PFSK-1 (cell line): ENCODE data around the gene TOE1.

Experiments used
- FOXP2 ChIP-seq: optimal IDR thresholded peaks from 2 replicates; pipeline ENCODE3; 2011; ENCODE audit warnings: borderline replicate concordance, control low read depth, inconsistent platforms; ENCODE audit not compliant: insufficient read depth; ENCODE audit errors: extremely low read length, extremely low read depth
- POLR2AphosphoS5 ChIP-seq: IDR thresholded peaks from 2 replicates; pipeline ENCODE4 v1.6.1; 2012; ENCODE audit warnings: low read depth, mild to moderate bottlenecking, control low read depth, low read length, moderate library complexity
- SIN3A ChIP-seq: IDR thresholded peaks from 2 replicates; pipeline ENCODE4 v1.6.1; 2012; ENCODE audit warnings: mild to moderate bottlenecking, low read length, moderate library complexity, borderline replicate concordance; ENCODE audit not compliant: insufficient read depth
- TAF1 ChIP-seq: IDR thresholded peaks from 2 replicates; pipeline ENCODE4 v1.6.1; 2012; ENCODE audit warnings: low read length, control low read depth, borderline replicate concordance; ENCODE audit not compliant: insufficient read depth
- TF ChIP-seq, protein P1 (sequence below), 2 experiments: IDR thresholded peaks; 2 replicates each; pipeline versions ENCODE4 v1.6.1 to v1.8.0; 2011 to 2012; ENCODE audit warnings: low read depth in 2 of 2, low read length in 2 of 2, control low read depth in 1 of 2, inconsistent platforms in 1 of 2, mild to moderate bottlenecking in 1 of 2, moderate library complexity in 1 of 2; ENCODE audit not compliant: insufficient read depth in 1 of 2

GRCh38 chr1:45326627-45327623, 13.0 kb upstream of the TOE1 start, which contains the start of gene HPDL:
- TF ChIP-seq, protein P1, sequence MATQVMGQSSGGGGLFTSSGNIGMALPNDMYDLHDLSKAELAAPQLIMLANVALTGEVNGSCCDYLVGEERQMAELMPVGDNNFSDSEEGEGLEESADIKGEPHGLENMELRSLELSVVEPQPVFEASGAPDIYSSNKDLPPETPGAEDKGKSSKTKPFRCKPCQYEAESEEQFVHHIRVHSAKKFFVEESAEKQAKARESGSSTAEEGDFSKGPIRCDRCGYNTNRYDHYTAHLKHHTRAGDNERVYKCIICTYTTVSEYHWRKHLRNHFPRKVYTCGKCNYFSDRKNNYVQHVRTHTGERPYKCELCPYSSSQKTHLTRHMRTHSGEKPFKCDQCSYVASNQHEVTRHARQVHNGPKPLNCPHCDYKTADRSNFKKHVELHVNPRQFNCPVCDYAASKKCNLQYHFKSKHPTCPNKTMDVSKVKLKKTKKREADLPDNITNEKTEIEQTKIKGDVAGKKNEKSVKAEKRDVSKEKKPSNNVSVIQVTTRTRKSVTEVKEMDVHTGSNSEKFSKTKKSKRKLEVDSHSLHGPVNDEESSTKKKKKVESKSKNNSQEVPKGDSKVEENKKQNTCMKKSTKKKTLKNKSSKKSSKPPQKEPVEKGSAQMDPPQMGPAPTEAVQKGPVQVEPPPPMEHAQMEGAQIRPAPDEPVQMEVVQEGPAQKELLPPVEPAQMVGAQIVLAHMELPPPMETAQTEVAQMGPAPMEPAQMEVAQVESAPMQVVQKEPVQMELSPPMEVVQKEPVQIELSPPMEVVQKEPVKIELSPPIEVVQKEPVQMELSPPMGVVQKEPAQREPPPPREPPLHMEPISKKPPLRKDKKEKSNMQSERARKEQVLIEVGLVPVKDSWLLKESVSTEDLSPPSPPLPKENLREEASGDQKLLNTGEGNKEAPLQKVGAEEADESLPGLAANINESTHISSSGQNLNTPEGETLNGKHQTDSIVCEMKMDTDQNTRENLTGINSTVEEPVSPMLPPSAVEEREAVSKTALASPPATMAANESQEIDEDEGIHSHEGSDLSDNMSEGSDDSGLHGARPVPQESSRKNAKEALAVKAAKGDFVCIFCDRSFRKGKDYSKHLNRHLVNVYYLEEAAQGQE (IDR thresholded peaks at IDR 0.05; ENCODE audit: insufficient read depth in 1 of 2, low read depth in 2 of 2, low read length in 2 of 2), result no peak
- TF ChIP-seq FOXP2 (no peak), POLR2AphosphoS5 (no peak), SIN3A (no peak), TAF1 (no peak)
